ENCODE results near the gene TMEM150A. TPM values are rescaled to one million over a fixed set of nuclear protein-coding genes. Genes with fewer than 3 reads are reported as not detected.
"Not testable (repeated sequence)": the region's sequence is repeated elsewhere in the genome, so short reads cannot be mapped to it uniquely, and the experiment has no call there.

Gene TMEM150A
- total and polyA plus RNA-seq, 9 donors, result 7.0 to 27.1 (median 17.8) TPM

GRCh38 chr2:85619617-85620016, 17.1 kb upstream of the TMEM150A start:
- no peaks in the 10 kb centered on the region for H3K27me3 ChIP-seq
- H3K4me3 ChIP-seq, result no peak overlapping the region
- H3K4me1 ChIP-seq (ENCODE audit: insufficient read depth), result no peaks in the 10 kb centered on the region
- no peaks in the 10 kb centered on the region for H3K36me3 ChIP-seq
- WGBS, 3 donors, result 90 to 95% (median 93%) methylated on average over 6 of the region's 6 CpGs
- no peaks in the 10 kb centered on the region for H3K9me3 ChIP-seq
- intact Hi-C loops (cut with DNase I), result no loop called here
- H3K27ac ChIP-seq, result no peak overlapping the region
- TF ChIP-seq POLR2A (IDR thresholded peaks at IDR 0.05), result no peak
- TF ChIP-seq EP300 (IDR thresholded peaks at IDR 0.05), result no peak
- no peak for TF ChIP-seq CTCF (IDR thresholded peaks at IDR 0.05)
- no peak for DNase-seq

- WGBS, 3 donors, result 80 to 89% (median 83%) methylated on average over 5 of the region's 5 CpGs
- DNase-seq; H3K27ac ChIP-seq; H3K4me3 ChIP-seq; H3K4me1 ChIP-seq (ENCODE audit: insufficient read depth); H3K9me3 ChIP-seq; H3K27me3 ChIP-seq; H3K36me3 ChIP-seq; intact Hi-C loops (cut with DNase I): not testable (repeated sequence)
Measured at GRCh38 chr2:85617723-85618122, 15.2 kb upstream of the TMEM150A start.

- intact Hi-C loops (cut with DNase I), result no loop called here
- no peak overlapping the region for H3K27ac ChIP-seq
- H3K4me1 ChIP-seq (ENCODE audit: insufficient read depth), result peaks cover 2% of the 10 kb centered on the region
- peak overlapping the region; percentile 91 for H3K4me3 ChIP-seq
- no peaks in the 10 kb centered on the region for H3K27me3 ChIP-seq
- no peaks in the 10 kb centered on the region for H3K9me3 ChIP-seq
- TF ChIP-seq EP300 (IDR thresholded peaks at IDR 0.05) (no peak), CTCF (IDR thresholded peaks at IDR 0.05) (no peak), POLR2A (IDR thresholded peaks at IDR 0.05) (no peak)
- DNase-seq, result no peak
- no peaks in the 10 kb centered on the region for H3K36me3 ChIP-seq
- WGBS, 3 donors, result 79 to 88% (median 85%) methylated on average over 17 of the region's 17 CpGs
Measured at GRCh38 chr2:85615413-85615728, 12.9 kb upstream of the TMEM150A start.

GRCh38 chr2:85614757-85615156, 12.3 kb upstream of the TMEM150A start:
- H3K4me1 ChIP-seq (ENCODE audit: insufficient read depth); H3K27ac ChIP-seq; H3K9me3 ChIP-seq; H3K4me3 ChIP-seq; DNase-seq; H3K36me3 ChIP-seq; intact Hi-C loops (cut with DNase I); H3K27me3 ChIP-seq: not testable (repeated sequence)
- WGBS, 3 donors, result 89 to 94% (median 93%) methylated on average over 7 of the region's 7 CpGs

- intact Hi-C loops (cut with DNase I), result no loop called here
- Histone ChIP-seq H3K9me3 (no peaks in the 10 kb centered on the region), H3K36me3 (no peaks in the 10 kb centered on the region), H3K4me3 (no peak overlapping the region), H3K4me1 (ENCODE audit: insufficient read depth) (peaks cover 2% of the 10 kb centered on the region), H3K27me3 (no peaks in the 10 kb centered on the region), H3K27ac (no peak overlapping the region)
- 69 to 78% (median 76%) methylated on average over 10 of the region's 10 CpGs for WGBS, 3 donors
- no peak for DNase-seq
- no peak for TF ChIP-seq POLR2A (IDR thresholded peaks at IDR 0.05)
- no peak for TF ChIP-seq CTCF (IDR thresholded peaks at IDR 0.05)
- TF ChIP-seq EP300 (IDR thresholded peaks at IDR 0.05), result no peak
Measured at GRCh38 chr2:85613717-85614515, 11.4 kb upstream of the TMEM150A start.
